Measurements from ENCODE around the gene FBXO38. TPM values are rescaled to one million over a fixed set of nuclear protein-coding genes. Genes with fewer than 3 reads are reported as not detected.

FBXO38 gene
- polyA plus RNA-seq, 1 of the 3 experiments (the other 2 are of a cell fraction) = 15.5 TPM

- H3K9ac ChIP-seq = no peak overlapping the region
- H3K9me2 ChIP-seq = no peaks in the 10 kb centered on the region
- peaks cover 74 to 88% of the 10 kb centered on the region in 2 experiments for H3K36me3 ChIP-seq (replicated peaks in 1 of 2; ENCODE audit: control insufficient read depth in 1 of 2, insufficient read depth in 2 of 2, low read length in 1 of 2)
- 98% methylated on average over 2 of the region's 2 CpGs for WGBS (ENCODE audit: low lambda C conversion rate)
- TF ChIP-seq RCOR1 (IDR thresholded peaks at IDR 0.05; ENCODE audit: low read length) (no peak), USF1 (IDR thresholded peaks at IDR 0.05; ENCODE audit: borderline replicate concordance, low read depth) (no peak), FOSL2 (IDR thresholded peaks at IDR 0.05; ENCODE audit: borderline replicate concordance, low read depth) (no peak), POLR2AphosphoS5 (IDR thresholded peaks at IDR 0.05; ENCODE audit: low read depth, low read length) (no peak), NRF1 (IDR thresholded peaks at IDR 0.05; ENCODE audit: low read depth, low read length) (no peak), GABPA (IDR thresholded peaks at IDR 0.05; ENCODE audit: low read depth) (no peak), RXRA (IDR thresholded peaks at IDR 0.05; ENCODE audit: borderline replicate concordance, low read depth) (no peak), GATA2 (CRISPR knock-in tag; IDR thresholded peaks at IDR 0.05) (no peak), MAX (IDR thresholded peaks at IDR 0.05; ENCODE audit: low read depth) (no peak)
- TF ChIP-seq, protein P1, sequence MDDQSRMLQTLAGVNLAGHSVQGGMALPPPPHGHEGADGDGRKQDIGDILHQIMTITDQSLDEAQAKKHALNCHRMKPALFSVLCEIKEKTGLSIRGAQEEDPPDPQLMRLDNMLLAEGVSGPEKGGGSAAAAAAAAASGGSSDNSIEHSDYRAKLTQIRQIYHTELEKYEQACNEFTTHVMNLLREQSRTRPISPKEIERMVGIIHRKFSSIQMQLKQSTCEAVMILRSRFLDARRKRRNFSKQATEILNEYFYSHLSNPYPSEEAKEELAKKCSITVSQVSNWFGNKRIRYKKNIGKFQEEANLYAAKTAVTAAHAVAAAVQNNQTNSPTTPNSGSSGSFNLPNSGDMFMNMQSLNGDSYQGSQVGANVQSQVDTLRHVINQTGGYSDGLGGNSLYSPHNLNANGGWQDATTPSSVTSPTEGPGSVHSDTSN (IDR thresholded peaks at IDR 0.05) = no peak
- TF ChIP-seq, protein P2, sequence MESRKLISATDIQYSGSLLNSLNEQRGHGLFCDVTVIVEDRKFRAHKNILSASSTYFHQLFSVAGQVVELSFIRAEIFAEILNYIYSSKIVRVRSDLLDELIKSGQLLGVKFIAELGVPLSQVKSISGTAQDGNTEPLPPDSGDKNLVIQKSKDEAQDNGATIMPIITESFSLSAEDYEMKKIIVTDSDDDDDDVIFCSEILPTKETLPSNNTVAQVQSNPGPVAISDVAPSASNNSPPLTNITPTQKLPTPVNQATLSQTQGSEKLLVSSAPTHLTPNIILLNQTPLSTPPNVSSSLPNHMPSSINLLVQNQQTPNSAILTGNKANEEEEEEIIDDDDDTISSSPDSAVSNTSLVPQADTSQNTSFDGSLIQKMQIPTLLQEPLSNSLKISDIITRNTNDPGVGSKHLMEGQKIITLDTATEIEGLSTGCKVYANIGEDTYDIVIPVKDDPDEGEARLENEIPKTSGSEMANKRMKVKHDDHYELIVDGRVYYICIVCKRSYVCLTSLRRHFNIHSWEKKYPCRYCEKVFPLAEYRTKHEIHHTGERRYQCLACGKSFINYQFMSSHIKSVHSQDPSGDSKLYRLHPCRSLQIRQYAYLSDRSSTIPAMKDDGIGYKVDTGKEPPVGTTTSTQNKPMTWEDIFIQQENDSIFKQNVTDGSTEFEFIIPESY (IDR thresholded peaks at IDR 0.05; ENCODE audit: borderline replicate concordance, low read depth) = no peak
- H3K4me2 ChIP-seq = no peak overlapping the region
- peaks cover 8% of the 10 kb centered on the region for H3F3A ChIP-seq (replicated peaks; ENCODE audit: insufficient read depth)
- H3K4me3 ChIP-seq (ENCODE audit: low read depth in 2 of 2, low read length in 1 of 2) = no peak overlapping the region
- no peaks in the 10 kb centered on the region for H3K79me2 ChIP-seq (ENCODE audit: insufficient read depth)
- no peak overlapping the region for H3K27ac ChIP-seq (ENCODE audit: low read depth in 2 of 2, low read length in 1 of 2)
- no peaks in the 10 kb centered on the region for H4K20me1 ChIP-seq (ENCODE audit: insufficient read depth)
- H3K27me3 ChIP-seq (ENCODE audit: insufficient read depth) = no peaks in the 10 kb centered on the region
- no peak for DNase-seq
- CTCF ChIA-PET = interaction anchor here (1.2 to 21.5 kb wide), 3 partner anchors 11 to 295 kb away, joined by 4 to 704 read pairs (median 22); no protein-coding TSS in a partner anchor
- POLR2A ChIA-PET = no interaction called here
- no peaks in the 10 kb centered on the region; the same call in 1 of the 2 replicates for H3K9me3 ChIP-seq
- H3K4me1 ChIP-seq (ENCODE audit: control insufficient read depth in 1 of 2, insufficient read depth in 2 of 2, low read depth in 1 of 2, low read length in 1 of 2) = no peaks in the 10 kb centered on the region
- no peak overlapping the region for H2AFZ ChIP-seq (ENCODE audit: low read depth)
Observed at GRCh38 chr5:148438933-148439332, 55.2 kb downstream of the FBXO38 start.

DNA sequence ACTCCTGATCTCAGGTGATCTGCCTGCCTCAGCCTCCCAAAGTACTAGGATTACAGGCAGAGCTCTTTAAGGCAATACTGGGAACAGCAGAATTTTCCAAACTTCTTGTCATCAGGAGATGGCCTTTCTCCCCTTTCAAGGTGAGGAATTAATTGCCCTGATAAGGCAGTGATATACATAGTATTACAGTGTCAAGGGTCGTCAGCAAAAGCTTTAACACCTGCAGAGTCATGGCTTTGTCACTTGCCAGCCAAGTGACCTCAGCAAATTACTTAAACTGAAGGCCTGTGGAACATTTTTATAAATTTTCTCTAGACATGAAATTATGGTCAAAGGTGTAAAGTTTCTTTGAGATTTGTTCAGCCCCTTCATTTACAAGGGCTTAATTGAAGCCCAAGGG lies 59.5 kb downstream of the FBXO38 start:
- 80% methylated on average over 1 of the region's 1 CpG for WGBS (ENCODE audit: low lambda C conversion rate)

More for the DNA sequence above, 59.5 kb downstream of the FBXO38 start:
- Histone ChIP-seq H3K9ac (no peak overlapping the region), H3K9me3 (no peaks in the 10 kb centered on the region), H3F3A (replicated peaks; ENCODE audit: insufficient read depth) (peaks cover 8% of the 10 kb centered on the region), H3K27ac (ENCODE audit: low read depth in 2 of 2, low read length in 1 of 2) (no peak overlapping the region), H2AFZ (ENCODE audit: low read depth) (no peak overlapping the region), H3K27me3 (ENCODE audit: insufficient read depth) (no peaks in the 10 kb centered on the region), H3K79me2 (ENCODE audit: insufficient read depth) (no peaks in the 10 kb centered on the region), H3K36me3 (replicated peaks in 1 of 2; ENCODE audit: control insufficient read depth in 1 of 2, insufficient read depth in 2 of 2, low read length in 1 of 2) (peaks cover 39 to 54% of the 10 kb centered on the region in 2 experiments), H3K4me1 (ENCODE audit: control insufficient read depth in 1 of 2, insufficient read depth in 2 of 2, low read depth in 1 of 2, low read length in 1 of 2) (no peaks in the 10 kb centered on the region), H3K4me2 (no peak overlapping the region), H4K20me1 (ENCODE audit: insufficient read depth) (no peaks in the 10 kb centered on the region), H3K9me2 (no peaks in the 10 kb centered on the region), H3K4me3 (ENCODE audit: low read depth in 2 of 2, low read length in 1 of 2) (no peak overlapping the region)
- TF ChIP-seq EP300 (IDR thresholded peaks at IDR 0.05; ENCODE audit: borderline replicate concordance in 1 of 2, low read depth in 1 of 2, low read length in 1 of 2) = no peak
- no peak for TF ChIP-seq MEF2A (IDR thresholded peaks at IDR 0.05; ENCODE audit: borderline replicate concordance, low read depth)
- no peak for TF ChIP-seq ELF1 (IDR thresholded peaks at IDR 0.05)
- no peak for TF ChIP-seq JUND (IDR thresholded peaks at IDR 0.05)
- TF ChIP-seq CTCF (IDR thresholded peaks at IDR 0.05) = no peak
- no peak for TF ChIP-seq POLR2AphosphoS5 (IDR thresholded peaks at IDR 0.05; ENCODE audit: low read depth, low read length)
- no peak for TF ChIP-seq USF1 (IDR thresholded peaks at IDR 0.05; ENCODE audit: borderline replicate concordance, low read depth)
- TF ChIP-seq, protein P2 (IDR thresholded peaks at IDR 0.05; ENCODE audit: borderline replicate concordance, low read depth) = no peak
- TF ChIP-seq RFX5 (IDR thresholded peaks at IDR 0.05; ENCODE audit: low read length) = no peak
- no peak for TF ChIP-seq SMC3 (IDR thresholded peaks at IDR 0.05; ENCODE audit: low read depth, low read length)
- ChIA-PET POLR2A (no interaction called here), CTCF (interaction anchor here (0.6 to 21.5 kb wide), 28 partner anchors 13 to 672 kb away, joined by 3 to 704 read pairs (median 5); no protein-coding TSS in a partner anchor)
- DNase-seq = no peak
